Right hindlimb (tissue), 1 donor: ENCODE measurements around the gene CUL9.

Source experiments
- DNase-seq: peaks from one replicate; pipeline ENCODE4 v3.0.0-alpha.2; 2018

CUL9 gene

GRCh38 chr6:43258180-43258579 lies 76.2 kb downstream of the CUL9 start:
- DNase-seq: no peak

GRCh38 chr6:43258807-43259686 lies 77.1 kb downstream of the CUL9 start:
- no peak for DNase-seq

- no peak for DNase-seq
Observed at GRCh38 chr6:43260791-43261190, 78.8 kb downstream of the CUL9 start.

DNA sequence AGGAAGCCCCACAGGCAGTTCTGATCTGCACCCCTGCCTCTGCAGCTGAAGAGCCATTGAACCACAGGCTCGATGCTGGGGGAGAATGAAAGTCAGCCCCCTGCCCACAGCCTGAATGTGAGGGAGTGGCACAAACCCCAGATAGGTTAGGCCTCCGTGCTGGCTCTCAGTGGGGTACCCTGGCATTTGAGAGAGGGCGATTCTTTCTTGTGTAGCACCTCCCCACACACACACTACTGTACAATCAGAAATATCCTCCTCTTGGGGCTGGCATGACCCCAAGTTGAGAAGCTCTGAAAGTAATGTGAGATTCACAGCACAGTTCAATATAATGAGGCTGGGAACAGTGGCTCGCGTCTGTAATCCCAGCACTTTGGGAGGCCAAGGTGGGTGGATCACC lies 79.2 kb downstream of the CUL9 start:
- DNase-seq: no peak

GRCh38 chr6:43262000-43262779 lies 80.2 kb downstream of the CUL9 start:
- DNase-seq: no peak

DNA sequence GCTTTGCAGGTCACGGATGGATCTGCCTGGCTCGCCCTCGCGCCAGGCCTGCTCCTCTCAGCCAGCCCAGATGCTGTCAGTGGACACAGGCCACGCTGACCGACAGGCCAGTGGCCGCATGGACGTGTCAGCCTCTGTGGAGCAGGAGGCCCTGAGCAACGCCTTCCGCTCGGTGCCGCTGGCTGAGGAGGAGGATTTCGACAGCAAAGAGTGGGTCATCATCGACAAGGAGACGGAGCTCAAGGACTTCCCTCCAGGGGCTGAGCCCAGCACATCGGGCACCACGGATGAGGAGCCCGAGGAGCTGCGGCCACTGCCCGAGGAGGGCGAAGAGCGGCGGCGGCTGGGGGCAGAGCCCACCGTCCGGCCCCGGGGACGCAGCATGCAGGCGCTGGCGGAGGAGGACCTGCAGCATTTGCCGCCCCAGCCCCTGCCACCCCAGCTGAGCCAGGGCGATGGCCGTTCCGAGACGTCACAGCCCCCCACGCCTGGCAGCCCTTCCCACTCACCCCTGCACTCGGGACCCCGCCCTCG lies 80.9 kb downstream of the CUL9 start:
- DNase-seq: no peak

DNA sequence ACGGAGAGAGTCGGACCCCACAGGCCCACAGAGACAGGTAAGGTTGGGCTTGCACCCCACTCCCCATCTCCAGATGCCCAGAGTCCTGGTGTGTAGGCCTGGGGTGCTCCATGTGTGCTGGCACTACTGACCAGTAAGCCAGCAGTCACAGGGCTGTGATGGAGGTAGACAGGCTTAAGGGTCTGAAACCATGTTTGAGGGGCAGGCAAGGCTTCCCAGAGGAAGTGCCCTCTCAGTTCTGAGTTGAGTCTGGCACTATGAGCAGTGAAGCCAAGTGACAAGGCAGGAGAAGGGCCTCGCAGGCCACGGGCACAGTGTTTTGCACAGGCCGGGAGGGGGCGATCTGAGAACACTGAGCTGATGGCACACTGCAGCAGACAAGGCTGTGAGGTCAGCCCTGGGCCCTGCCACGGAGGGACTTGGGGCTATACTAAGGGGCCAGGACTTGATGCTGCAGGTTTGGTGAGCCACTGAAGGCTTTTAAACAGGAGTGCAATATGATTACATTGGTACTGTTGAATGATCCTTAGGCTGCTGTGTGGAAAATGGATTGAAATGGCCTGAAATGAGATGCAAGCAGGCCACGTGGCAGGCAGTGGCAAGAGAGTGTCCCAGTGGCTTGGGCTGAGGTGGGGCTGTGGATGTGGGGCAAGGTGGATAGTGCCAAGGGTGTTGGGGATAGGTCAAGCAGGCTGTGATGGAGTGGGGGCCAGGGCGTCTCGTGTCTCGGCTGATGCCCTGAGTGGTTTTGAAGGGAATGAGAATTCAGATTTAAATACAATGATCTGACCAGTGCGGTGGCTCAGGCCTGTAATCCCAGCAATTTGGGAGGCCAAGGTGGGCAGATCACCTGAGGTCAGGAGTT lies 81.5 kb downstream of the CUL9 start:
- peak; percentile 77 for DNase-seq

GRCh38 chr6:43264599-43265145 lies 82.7 kb downstream of the CUL9 start:
- no peak for DNase-seq

GRCh38 chr6:43265564-43265963 lies 83.6 kb downstream of the CUL9 start:
- DNase-seq: no peak

GRCh38 chr6:43267619-43268354 lies 85.8 kb downstream of the CUL9 start:
- no peak for DNase-seq

GRCh38 chr6:43268355-43268700 lies 86.3 kb downstream of the CUL9 start:
- DNase-seq: no peak

DNA sequence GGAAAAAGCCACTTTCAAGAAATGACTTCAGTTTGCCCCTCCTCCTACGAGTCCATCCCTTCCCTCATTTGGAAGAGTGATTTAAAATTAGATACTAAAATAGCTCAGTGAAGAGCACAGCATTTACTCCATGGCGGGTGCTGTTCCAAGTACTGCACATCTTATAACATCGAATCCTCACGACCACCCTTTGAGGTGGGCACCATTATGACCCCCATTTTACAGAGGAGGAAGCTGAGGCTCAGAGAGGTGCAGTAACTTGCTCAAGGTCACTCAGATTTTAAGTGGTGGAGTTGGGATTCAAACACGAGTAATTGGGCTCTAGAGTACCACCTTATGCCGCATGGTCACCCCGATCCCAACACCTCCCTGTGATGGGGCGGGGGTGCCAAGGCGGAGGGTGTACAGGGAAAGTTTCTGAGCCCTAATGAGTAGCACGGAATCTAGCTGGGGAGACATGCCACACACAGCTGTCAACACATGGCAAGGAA lies 86.8 kb downstream of the CUL9 start:
- no peak for DNase-seq

DNA sequence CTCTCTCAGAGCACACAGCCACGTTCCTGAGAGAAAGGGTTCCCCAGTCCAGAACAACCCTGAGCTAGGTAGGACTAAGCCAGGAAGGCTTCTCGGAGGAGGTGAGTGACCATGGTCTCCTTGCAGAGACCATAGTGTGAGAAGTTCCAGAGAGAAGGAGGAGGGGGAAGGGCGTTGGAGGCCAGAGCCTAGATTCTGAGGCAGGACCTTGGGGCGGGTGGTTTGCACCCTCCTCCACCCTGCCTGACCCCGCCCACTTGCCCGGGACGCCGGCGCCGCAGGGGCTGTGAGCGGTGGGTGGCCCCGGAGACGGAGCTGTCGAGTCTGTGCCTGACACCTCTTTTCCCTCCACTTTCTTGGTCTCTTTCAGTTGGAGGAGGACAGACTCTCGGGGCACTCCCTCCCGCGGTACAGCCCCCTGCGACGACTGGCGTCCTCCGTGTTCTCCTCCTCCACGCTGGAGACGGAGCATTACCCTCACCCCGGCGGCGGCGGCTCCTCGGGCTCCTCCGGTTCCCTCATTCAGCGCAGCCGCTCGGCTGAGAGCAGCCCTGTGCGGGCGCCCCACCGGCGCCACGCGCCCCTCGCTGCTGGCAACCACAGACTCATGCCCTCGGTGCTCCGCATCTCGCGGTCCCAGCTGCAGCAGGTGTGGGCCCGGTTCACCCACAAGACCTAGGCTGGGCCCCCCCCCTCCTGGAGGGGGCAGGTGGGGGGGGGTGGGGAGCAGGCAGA lies 87.4 kb downstream of the CUL9 start:
- no peak for DNase-seq

DNA sequence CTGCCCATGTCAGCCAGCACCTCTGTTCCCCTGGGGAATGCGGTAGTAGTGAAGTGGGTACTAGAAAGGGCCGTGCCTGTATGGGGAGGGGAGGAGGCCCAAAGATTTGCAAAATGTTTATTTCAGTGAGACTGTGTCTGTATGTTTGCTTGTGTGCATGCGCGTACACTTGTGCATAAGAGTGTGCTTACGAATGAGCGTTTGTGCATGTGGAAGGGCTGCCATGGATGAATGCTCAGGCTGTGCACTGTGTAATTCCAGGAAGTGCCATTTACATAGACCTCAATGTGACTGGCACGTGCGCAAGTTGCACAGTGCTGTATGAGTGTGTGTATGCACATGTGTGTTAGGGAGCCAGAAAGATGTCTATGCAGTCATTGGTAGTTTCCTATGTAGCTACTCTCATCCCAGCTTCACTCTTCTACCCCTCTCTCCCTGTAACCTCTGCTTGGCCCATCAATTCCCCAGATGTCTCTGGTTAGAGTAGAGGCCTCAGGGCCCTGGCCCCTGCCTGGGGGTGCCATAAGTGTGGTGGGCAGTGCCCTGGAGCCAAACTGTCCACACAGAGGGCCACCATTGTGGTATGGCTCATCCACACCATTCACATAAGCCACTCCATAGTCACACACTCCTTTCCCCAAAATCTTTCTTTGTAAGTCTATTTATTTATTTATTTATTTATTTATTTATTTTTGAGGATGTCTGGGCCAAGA lies 89.3 kb downstream of the CUL9 start:
- no peak for DNase-seq

- no peak for DNase-seq
Observed at GRCh38 chr6:43271944-43272343, 89.9 kb downstream of the CUL9 start.

- no peak for DNase-seq
Observed at GRCh38 chr6:43273707-43274106, 91.7 kb downstream of the CUL9 start.
